Putamen (tissue), 1 donor: ENCODE measurements around the gene IL3RA.
"Not testable (repeated sequence)": the region's sequence is repeated elsewhere in the genome, so short reads cannot be mapped to it uniquely, and the experiment has no call there.

Experiments
- DNase-seq: peaks from one replicate; pipeline ENCODE4 v3.0.0-alpha.2; 2016; ENCODE audit warnings: low spot score

IL3RA gene

GRCh38 chrX:1336331-1336943, at the start of gene IL3RA:
Gene IL3RA (plus strand): TSS chrX:1336785. CDS start chrX:1341766, 4,981 bp downstream.
- DNase-seq = peak; percentile 36

GRCh38 chrX:1289535-1289934, 47.0 kb upstream of the IL3RA start:
- DNase-seq = no peak

- DNase-seq = no peak
These were observed 45.4 kb upstream of the IL3RA start for GRCh38 chrX:1291110-1291740.

GRCh38 chrX:1292575-1293290, 43.9 kb upstream of the IL3RA start:
- DNase-seq = no peak

GRCh38 chrX:1294301-1295067, 42.1 kb upstream of the IL3RA start:
- DNase-seq = no peak

GRCh38 chrX:1295550-1295949, 41.0 kb upstream of the IL3RA start:
- DNase-seq = no peak

GRCh38 chrX:1297591-1297990, 39.0 kb upstream of the IL3RA start:
- not testable (repeated sequence) for DNase-seq

GRCh38 chrX:1300449-1300848, 36.1 kb upstream of the IL3RA start:
- DNase-seq = no peak

- DNase-seq = no peak
These were observed 31.2 kb upstream of the IL3RA start for GRCh38 chrX:1305411-1305810.

- no peak for DNase-seq
These were observed 29.5 kb upstream of the IL3RA start for GRCh38 chrX:1306909-1307625.

GRCh38 chrX:1307626-1308340, 28.8 kb upstream of the IL3RA start:
- no peak for DNase-seq

GRCh38 chrX:1308476-1308875, 28.1 kb upstream of the IL3RA start:
- DNase-seq = no peak

GRCh38 chrX:1308917-1309316, 27.7 kb upstream of the IL3RA start:
- DNase-seq = not testable (repeated sequence)

GRCh38 chrX:1313788-1314187, 22.8 kb upstream of the IL3RA start:
- no peak for DNase-seq

- DNase-seq = peak; percentile 32
These were observed 20.1 kb upstream of the IL3RA start for GRCh38 chrX:1316527-1316926.

- DNase-seq = no peak
These were observed 14.9 kb upstream of the IL3RA start for GRCh38 chrX:1321674-1322073.

GRCh38 chrX:1322393-1322792, 14.2 kb upstream of the IL3RA start:
- DNase-seq = no peak

GRCh38 chrX:1323315-1323714, 13.3 kb upstream of the IL3RA start:
- DNase-seq = no peak

GRCh38 chrX:1325515-1326116, 11.0 kb upstream of the IL3RA start:
- no peak for DNase-seq

GRCh38 chrX:1327651-1328304, 8.8 kb upstream of the IL3RA start:
- DNase-seq = no peak
